Mesodermal cell (in vitro differentiated cells): Measurements from ENCODE around the gene SLC6A17.

Experiments used
- H3K27ac ChIP-seq: 2 replicates; pipeline ENCODE4 v1.7.0; 2013; ENCODE audit warnings: mild to moderate bottlenecking, low read depth, low read length, moderate library complexity; ENCODE audit not compliant: severe bottlenecking
- H3K36me3 ChIP-seq: 2 replicates; pipeline ENCODE4 v1.7.1; 2013; ENCODE audit warnings: mild to moderate bottlenecking, low read length, moderate library complexity; ENCODE audit not compliant: control insufficient read depth, insufficient read depth
- H3K4me1 ChIP-seq: one replicate; pipeline ENCODE4 v1.7.1; 2013; ENCODE audit warnings: mild to moderate bottlenecking, low read length; ENCODE audit not compliant: insufficient read depth, control insufficient read depth, poor library complexity, severe bottlenecking
- H3K4me3 ChIP-seq: 2 replicates; pipeline ENCODE4 v1.7.0; 2013; ENCODE audit warnings: low read length, control low read depth, mild to moderate bottlenecking; ENCODE audit not compliant: insufficient read depth, poor library complexity, severe bottlenecking; ENCODE audit errors: extremely low read depth
- H3K9me3 ChIP-seq: 2 replicates; pipeline ENCODE4 v1.7.1; 2013; ENCODE audit warnings: mild to moderate bottlenecking, low read length, moderate library complexity; ENCODE audit not compliant: control insufficient read depth
- WGBS, 2 experiments: methylation state at CpG; one replicate each; pipeline ENCODE4 v1.1.5; 2013; ENCODE audit warnings: missing lambda C conversion rate in 2 of 2; ENCODE audit not compliant: insufficient coverage in 2 of 2; 5-methylcytosine and 5-hydroxymethylcytosine counted together

Gene SLC6A17

GRCh38 chr1:110174961-110175360 lies 24.7 kb downstream of the SLC6A17 start:
- H3K4me3 ChIP-seq: no peak overlapping the region
- no peaks in the 10 kb centered on the region for H3K9me3 ChIP-seq
- peaks cover 31% of the 10 kb centered on the region for H3K4me1 ChIP-seq
- H3K36me3 ChIP-seq: no peaks in the 10 kb centered on the region
- 49 to 77% methylated on average over 2 of the region's 2 CpGs for WGBS, 2 experiments
- peak overlapping the region; percentile 60 for H3K27ac ChIP-seq

- Histone ChIP-seq H3K4me1 (peaks cover 29% of the 10 kb centered on the region), H3K4me3 (no peak overlapping the region), H3K36me3 (no peaks in the 10 kb centered on the region), H3K27ac (no peak overlapping the region), H3K9me3 (no peaks in the 10 kb centered on the region)
- 79 to 85% methylated on average over 8 to 9 of the region's 9 CpGs for WGBS, 2 experiments
These were observed 26.1 kb downstream of the SLC6A17 start for GRCh38 chr1:110176299-110176956.

- WGBS, 2 experiments: 67 to 73% methylated on average over 2 to 3 of the region's 4 CpGs
- H3K9me3 ChIP-seq: no peaks in the 10 kb centered on the region
- H3K4me3 ChIP-seq: no peak overlapping the region
- no peak overlapping the region for H3K27ac ChIP-seq
- H3K36me3 ChIP-seq: no peaks in the 10 kb centered on the region
- H3K4me1 ChIP-seq: peaks cover 22% of the 10 kb centered on the region
These were observed 27.5 kb downstream of the SLC6A17 start for GRCh38 chr1:110177775-110178174.

GRCh38 chr1:110183642-110184167 lies 33.4 kb downstream of the SLC6A17 start:
- Histone ChIP-seq H3K27ac (no peak overlapping the region), H3K4me1 (peaks cover 6% of the 10 kb centered on the region), H3K36me3 (no peaks in the 10 kb centered on the region), H3K4me3 (no peak overlapping the region), H3K9me3 (no peaks in the 10 kb centered on the region)
- WGBS, 2 experiments: 90 to 95% methylated on average over 9 to 11 of the region's 12 CpGs

GRCh38 chr1:110184446-110184845 lies 34.2 kb downstream of the SLC6A17 start:
- no peak overlapping the region for H3K27ac ChIP-seq
- WGBS, 2 experiments: 89 to 93% methylated on average over 1 of the region's 5 CpGs
- H3K4me3 ChIP-seq: no peak overlapping the region
- no peaks in the 10 kb centered on the region for H3K36me3 ChIP-seq
- peaks cover 6% of the 10 kb centered on the region for H3K4me1 ChIP-seq
- no peaks in the 10 kb centered on the region for H3K9me3 ChIP-seq

- H3K4me1 ChIP-seq: peaks cover 6% of the 10 kb centered on the region
- no peaks in the 10 kb centered on the region for H3K36me3 ChIP-seq
- H3K27ac ChIP-seq: no peak overlapping the region
- no peaks in the 10 kb centered on the region for H3K9me3 ChIP-seq
- no peak overlapping the region for H3K4me3 ChIP-seq
- WGBS, 2 experiments: 83 to 91% methylated on average over 10 of the region's 10 CpGs
These were observed 34.9 kb downstream of the SLC6A17 start for GRCh38 chr1:110185181-110185580.

- Histone ChIP-seq H3K27ac (no peak overlapping the region), H3K4me3 (no peak overlapping the region), H3K9me3 (no peaks in the 10 kb centered on the region), H3K4me1 (peaks cover 6% of the 10 kb centered on the region), H3K36me3 (no peaks in the 10 kb centered on the region)
- WGBS, 2 experiments: 55 to 100% methylated on average over 2 of the region's 5 CpGs
These were observed 36.3 kb downstream of the SLC6A17 start for GRCh38 chr1:110186558-110186957.

GRCh38 chr1:110187139-110187890 lies 37.0 kb downstream of the SLC6A17 start:
- H3K36me3 ChIP-seq: no peaks in the 10 kb centered on the region
- peaks cover 6% of the 10 kb centered on the region for H3K4me1 ChIP-seq
- 84 to 90% methylated on average over 9 to 10 of the region's 10 CpGs for WGBS, 2 experiments
- H3K4me3 ChIP-seq: no peak overlapping the region
- H3K9me3 ChIP-seq: no peaks in the 10 kb centered on the region
- H3K27ac ChIP-seq: no peak overlapping the region

GRCh38 chr1:110188035-110188618 lies 37.8 kb downstream of the SLC6A17 start:
- Histone ChIP-seq H3K36me3 (no peaks in the 10 kb centered on the region), H3K27ac (no peak overlapping the region), H3K4me1 (peaks cover 6% of the 10 kb centered on the region), H3K9me3 (no peaks in the 10 kb centered on the region), H3K4me3 (no peak overlapping the region)
- 78 to 81% methylated on average over 4 of the region's 6 CpGs for WGBS, 2 experiments

- Histone ChIP-seq H3K27ac (no peak overlapping the region), H3K4me3 (no peak overlapping the region), H3K36me3 (no peaks in the 10 kb centered on the region), H3K9me3 (no peaks in the 10 kb centered on the region), H3K4me1 (peaks cover 6% of the 10 kb centered on the region)
- WGBS, 2 experiments: 83 to 100% methylated on average over 6 of the region's 6 CpGs
These were observed 38.9 kb downstream of the SLC6A17 start for GRCh38 chr1:110189181-110189580.
